GM21381 (cell line): ENCODE results near the gene RNF183.
"Not testable (repeated sequence)": the region's sequence is repeated elsewhere in the genome, so short reads cannot be mapped to it uniquely, and the experiment has no call there.

Source experiments
- ATAC-seq: cut with Tn5 transposase; IDR thresholded peaks from one replicate; pipeline ENCODE4 v1.9.1; 2021; ENCODE audit warnings: mild to moderate bottlenecking, moderate library complexity; ENCODE audit not compliant: unreplicated experiment

Gene RNF183

DNA sequence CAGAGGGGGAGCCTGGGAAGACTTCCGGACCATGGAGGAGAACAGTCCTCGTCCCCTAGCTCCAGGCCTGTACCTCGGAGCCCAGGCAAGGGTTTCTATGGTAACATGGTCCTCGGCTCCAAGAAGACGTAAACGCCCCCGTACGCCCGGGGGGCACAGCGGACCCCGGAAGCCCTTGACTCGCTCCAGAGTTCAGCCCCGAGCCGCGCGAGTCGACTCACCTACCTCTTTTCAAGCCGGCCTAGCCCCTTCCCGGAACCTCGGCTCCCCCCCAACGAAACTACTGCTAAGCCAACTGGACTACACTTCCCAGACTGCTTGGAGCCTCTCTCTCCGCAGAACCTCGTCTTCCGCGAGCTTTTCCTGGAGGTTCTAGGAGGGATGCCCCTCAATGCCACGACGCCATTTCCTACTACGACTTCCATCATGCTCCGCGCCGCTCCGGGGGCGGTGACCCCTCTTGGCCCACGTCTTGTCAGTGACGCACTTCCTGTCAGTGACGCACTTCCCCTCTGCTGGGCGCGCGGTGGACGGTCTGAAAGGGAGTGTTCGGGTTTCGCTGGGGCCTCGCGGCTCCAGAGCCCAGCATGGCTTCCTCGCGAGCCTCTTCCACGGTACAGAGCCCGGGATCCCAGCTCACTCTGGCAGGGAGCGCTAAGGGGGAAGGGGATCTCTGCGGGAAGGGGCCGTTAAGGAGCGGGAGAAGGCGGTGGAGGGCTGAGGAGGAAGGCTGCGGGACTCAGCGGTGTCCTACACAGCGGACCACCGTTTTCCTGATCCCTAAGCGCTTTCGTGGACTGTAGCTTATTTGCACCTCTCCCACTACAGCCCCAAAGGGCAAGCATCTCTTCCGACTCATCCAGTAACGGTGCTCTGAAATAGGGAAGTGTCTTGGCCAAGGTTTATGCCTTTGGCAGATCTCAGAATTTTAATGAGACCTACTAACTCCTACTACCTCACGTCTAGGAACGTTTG, 27.7 kb downstream of the RNF183 start, which contains the start of the genes CDC26 and PRPF4:
Gene CDC26, minus strand, starts transcription at position 416 of the 975 bp plus-strand sequence. CDS start 3,065 bp downstream, outside the sequence.
Gene PRPF4, plus strand, starts transcription at position 502 of the 975 bp plus-strand sequence. Its CDS starts 86 bp downstream, at position 588.
- peak; percentile 98 for ATAC-seq

GRCh38 chr9:113274474-113275156, 28.6 kb downstream of the RNF183 start:
- ATAC-seq, result peak; percentile 10

DNA sequence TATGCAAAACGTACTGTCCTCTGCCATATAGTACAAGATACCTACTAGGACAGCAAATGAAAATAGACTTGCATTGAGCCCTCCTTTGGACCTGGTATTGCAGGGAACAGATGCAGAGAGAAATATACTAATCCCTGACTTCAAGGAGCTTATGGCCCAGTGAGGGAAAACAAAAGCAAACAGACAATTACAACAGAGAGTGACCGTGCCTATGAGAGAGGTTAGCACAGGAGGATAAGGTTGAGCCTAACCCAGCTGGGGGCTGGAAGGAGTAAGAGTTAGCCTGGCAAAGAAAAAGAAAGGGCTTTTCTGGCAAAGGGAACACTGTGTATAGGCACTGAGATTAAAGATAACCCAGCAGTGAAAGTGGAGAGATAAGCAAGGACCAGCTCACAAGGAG, 33.3 kb downstream of the RNF183 start:
- no peak for ATAC-seq

DNA sequence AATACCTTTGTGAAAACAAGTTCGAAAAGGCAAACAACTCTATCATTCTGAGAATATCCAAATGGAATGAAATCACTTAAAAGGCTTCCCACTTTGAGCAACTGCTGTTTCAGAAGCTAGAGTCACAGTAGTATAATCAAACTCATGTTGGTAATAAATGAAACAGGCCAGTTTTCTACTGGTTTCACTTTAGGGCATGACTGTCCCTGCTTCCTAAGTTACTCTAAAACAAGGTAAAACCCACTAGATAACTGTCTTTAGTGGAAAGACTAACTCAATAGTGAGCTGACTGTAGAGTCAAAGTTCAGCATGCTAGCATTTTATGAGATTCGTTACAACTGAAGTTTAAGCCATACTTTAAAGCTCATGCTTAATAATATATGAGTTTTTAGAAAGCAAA, 33.8 kb downstream of the RNF183 start:
- ATAC-seq, result no peak

DNA sequence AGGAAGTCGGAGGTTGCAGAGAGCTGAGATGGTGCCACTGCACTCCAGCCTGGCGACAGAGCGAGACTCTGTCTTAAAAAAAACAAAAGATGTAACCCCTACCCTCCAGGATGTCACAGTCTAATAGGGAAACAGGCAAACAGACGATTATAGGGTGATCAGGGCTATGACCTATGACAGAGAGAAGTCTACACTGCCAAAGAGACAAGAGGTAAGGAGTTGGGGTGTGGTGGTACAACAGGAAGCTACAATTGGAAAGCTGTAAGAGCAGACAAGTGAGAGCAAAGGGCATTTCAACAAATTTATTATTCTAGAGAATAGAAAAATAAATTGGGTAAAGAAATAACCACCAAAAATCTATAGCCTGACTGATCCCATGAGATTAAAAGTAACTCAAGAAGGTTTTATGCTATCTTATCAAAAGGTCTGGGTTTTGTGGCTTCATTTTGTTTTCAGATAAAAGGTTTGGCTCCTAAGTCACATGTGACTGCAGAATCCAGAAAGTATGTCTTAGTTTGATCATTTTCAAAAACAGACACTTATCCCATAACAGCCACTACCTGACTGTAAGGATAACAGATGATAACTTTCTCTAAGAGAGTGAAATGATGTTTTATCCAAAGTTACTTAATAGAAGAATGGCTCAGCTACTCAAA, 35.1 kb downstream of the RNF183 start:
- no peak for ATAC-seq

GRCh38 chr9:113266174-113266573, 37.0 kb downstream of the RNF183 start:
- ATAC-seq, result no peak

DNA sequence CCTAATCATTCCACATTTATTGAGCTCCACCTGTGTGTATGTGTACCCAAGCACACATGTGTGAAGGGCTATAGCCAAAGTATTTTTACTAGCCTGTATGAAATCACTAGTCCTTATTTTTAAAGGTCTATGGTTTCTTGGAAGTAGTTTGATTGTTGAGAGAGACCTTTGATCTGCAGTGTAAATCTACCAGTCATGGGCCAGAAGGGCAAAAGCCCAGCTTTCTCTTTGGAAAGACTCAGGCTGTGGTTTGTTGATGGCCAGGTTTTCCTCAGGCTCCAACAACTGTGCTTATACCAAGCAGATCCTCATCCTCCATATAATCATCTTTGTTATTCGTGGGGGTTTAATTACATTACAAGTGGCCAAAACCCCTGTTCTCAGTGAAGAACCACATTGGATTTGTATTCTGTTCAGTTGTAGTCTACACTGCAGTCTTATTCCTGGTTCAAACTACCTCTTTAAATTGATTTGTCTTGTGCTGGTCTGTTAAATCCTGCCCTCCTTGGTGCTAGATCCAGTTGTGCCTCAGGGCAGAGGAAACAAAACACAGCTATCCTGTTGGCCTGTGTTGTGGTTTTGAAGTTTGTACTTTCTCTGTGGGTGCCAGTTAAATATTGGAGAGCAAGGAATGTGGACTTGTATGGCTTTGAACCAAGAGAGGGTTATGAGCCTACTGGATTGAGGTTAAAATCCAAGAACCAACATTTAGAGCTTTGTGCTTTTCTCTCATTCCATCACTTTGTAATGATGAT, 41.1 kb downstream of the RNF183 start:
- no peak for ATAC-seq

GRCh38 chr9:113258282-113258681, 44.9 kb downstream of the RNF183 start:
- no peak for ATAC-seq

DNA sequence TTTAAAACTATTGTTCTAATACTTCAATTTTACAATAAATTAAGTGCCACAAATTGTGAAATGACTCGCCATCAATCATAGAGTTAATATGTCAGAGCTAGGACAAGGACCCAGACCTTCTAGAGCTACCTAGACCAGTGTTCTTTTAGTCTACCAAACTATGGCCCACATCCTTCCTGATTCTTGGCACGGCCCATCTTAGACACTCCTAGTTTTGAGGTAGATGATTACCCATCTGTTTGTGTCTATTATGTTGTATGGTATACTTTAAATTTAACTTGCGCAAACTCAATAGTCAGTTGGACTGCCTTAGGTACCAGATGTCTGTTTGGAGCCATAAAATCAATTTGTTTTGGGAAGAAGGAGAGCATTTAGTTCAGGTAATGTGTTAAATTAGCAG, 45.3 kb downstream of the RNF183 start:
- no peak for ATAC-seq

- ATAC-seq, result no peak
These were observed 47.7 kb downstream of the RNF183 start for GRCh38 chr9:113255438-113255837.

DNA sequence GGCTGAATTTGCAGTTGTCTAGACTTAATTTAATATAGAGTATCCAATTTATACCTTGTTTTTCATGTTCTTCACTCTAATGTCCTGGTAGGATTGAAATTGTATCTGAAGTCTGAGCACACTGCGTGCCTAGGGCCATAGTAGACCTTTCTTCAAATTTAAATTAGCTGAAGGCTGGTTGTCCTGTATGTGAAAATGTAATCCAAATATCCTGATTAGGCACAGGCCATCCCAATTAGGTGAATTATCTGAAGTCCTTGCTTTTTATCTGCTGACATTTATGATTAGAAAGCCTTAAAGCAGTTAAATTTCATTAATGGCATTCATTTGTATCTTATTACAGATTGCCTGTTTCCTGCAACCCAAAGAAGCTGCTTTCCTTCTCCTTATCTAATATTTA, 48.2 kb downstream of the RNF183 start:
- ATAC-seq, result no peak

DNA sequence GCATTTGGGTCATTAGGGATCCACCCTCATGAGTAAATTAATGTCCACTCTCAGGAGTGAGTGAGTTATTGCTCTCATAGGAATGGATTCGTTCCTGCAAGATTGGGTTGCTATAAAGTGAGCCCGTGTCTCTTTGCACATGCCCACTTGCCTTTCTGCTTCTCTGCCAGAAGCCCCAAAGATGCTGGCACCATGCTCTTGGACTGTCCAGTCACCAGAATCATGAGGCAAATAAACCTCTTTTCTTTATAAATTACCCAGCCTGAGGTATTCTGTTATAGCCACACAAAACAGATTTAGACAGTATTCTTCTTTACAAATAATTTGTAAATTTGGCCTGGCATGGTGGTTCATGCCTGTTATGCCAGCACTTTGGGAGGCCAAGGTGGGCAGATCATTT, 52.4 kb downstream of the RNF183 start:
- no peak for ATAC-seq

- not testable (repeated sequence) for ATAC-seq
These were observed 53.5 kb downstream of the RNF183 start for GRCh38 chr9:113249661-113250060.

GRCh38 chr9:113247640-113248039, 55.5 kb downstream of the RNF183 start:
- no peak for ATAC-seq
